Left ventricle myocardium superior (tissue), 1 donor: ENCODE data around the gene SCAMP4. TPM values are rescaled to one million over a fixed set of nuclear protein-coding genes. Genes with fewer than 3 reads are reported as not detected.

Experiments used
- ATAC-seq: fragments of 200-7000 bp; cut with Tn5 transposase; one replicate; pipeline ENCODE4 v1.9.1; 2020; ENCODE audit warnings: mild to moderate bottlenecking, moderate library complexity
- DNase-seq: peaks from one replicate; pipeline ENCODE4 v3.0.0-alpha.2; 2020
- intact Hi-C: fragments of 100-400 bp; cut with micrococcal nuclease; formaldehyde crosslinking; loops from one replicate; pipeline ENCODE4 v1.11.0; 2022
- total RNA-seq: library from RNA; stranded (reverse); fragmentation: NEBNext Ultra II Directional; extraction: Animal tissue kit (Norgen Biotek cat#: 25700); gene quantifications from one replicate; pipeline ENCODE4 v1.2.1, GENCODE V29; 2021
- donor health status: DM: no; HTN: yes; CAD: no; lungs with severe emphysema.

The SCAMP4 gene
- total RNA-seq, 1 donor from 2014 or later, result 16.4 TPM

- intact Hi-C loops, result no loop called here
- ATAC-seq (no peak), DNase-seq (no peak)
These were observed 42.5 kb downstream of the SCAMP4 start for GRCh38 chr19:1947651-1948209.

GRCh38 chr19:1949304-1950101, 44.3 kb downstream of the SCAMP4 start:
- DNase-seq, result no peak
- no peak for ATAC-seq
- intact Hi-C loops, result no loop called here

- intact Hi-C loops, result no loop called here
- no peak for DNase-seq
- no peak for ATAC-seq
These were observed 45.4 kb downstream of the SCAMP4 start for GRCh38 chr19:1950640-1951039.

GRCh38 chr19:1952635-1953034, 47.4 kb downstream of the SCAMP4 start:
- intact Hi-C loops, result no loop called here
- DNase-seq (no peak), ATAC-seq (no peak)

GRCh38 chr19:1953037-1953436, 47.8 kb downstream of the SCAMP4 start:
- DNase-seq (no peak), ATAC-seq (no peak)
- intact Hi-C loops, result no loop called here

GRCh38 chr19:1953441-1954094, 48.4 kb downstream of the SCAMP4 start:
- no peak for DNase-seq

GRCh38 chr19:1954532-1954933, 49.3 kb downstream of the SCAMP4 start:
- intact Hi-C loops, result no loop called here
- ATAC-seq (no peak), DNase-seq (no peak)

More at GRCh38 chr19:1953441-1954094, 48.4 kb downstream of the SCAMP4 start:
- intact Hi-C loops, result no loop called here
- no peak for ATAC-seq

- DNase-seq (no peak), ATAC-seq (no peak)
These were observed 50.2 kb downstream of the SCAMP4 start for GRCh38 chr19:1955171-1956121.

GRCh38 chr19:1956122-1956494, 50.9 kb downstream of the SCAMP4 start:
- no peak for DNase-seq
- no peak for ATAC-seq
- intact Hi-C loops, result no loop called here

More at GRCh38 chr19:1955171-1956121, 50.2 kb downstream of the SCAMP4 start:
- intact Hi-C loops, result no loop called here

- DNase-seq (peak; percentile 62), ATAC-seq (peak; percentile 71)
- intact Hi-C loops, result no loop called here
These were observed 51.8 kb downstream of the SCAMP4 start for GRCh38 chr19:1956868-1957492.

- ATAC-seq (no peak), DNase-seq (no peak)
- intact Hi-C loops, result no loop called here
These were observed 52.5 kb downstream of the SCAMP4 start for GRCh38 chr19:1957562-1958248.

- DNase-seq (no peak), ATAC-seq (no peak)
- intact Hi-C loops, result no loop called here
These were observed 54.9 kb downstream of the SCAMP4 start for GRCh38 chr19:1959928-1960589.

- ATAC-seq, result no peak
- intact Hi-C loops, result no loop called here
- DNase-seq, result no peak
These were observed 56.0 kb downstream of the SCAMP4 start for GRCh38 chr19:1961000-1961883.

- DNase-seq, result no peak
- intact Hi-C loops, result no loop called here
- no peak for ATAC-seq
These were observed 57.5 kb downstream of the SCAMP4 start for GRCh38 chr19:1962674-1963073.

- ATAC-seq, result no peak
- intact Hi-C loops, result no loop called here
- DNase-seq, result no peak
These were observed 61.9 kb downstream of the SCAMP4 start for GRCh38 chr19:1967087-1967608.

GRCh38 chr19:1968279-1969175, 63.3 kb downstream of the SCAMP4 start:
- DNase-seq (no peak), ATAC-seq (no peak)
- intact Hi-C loops, result no loop called here
